HepG2 (cell line): ENCODE results near the gene CNTF. TPM values are rescaled to one million over a fixed set of nuclear protein-coding genes. Genes with fewer than 3 reads are reported as not detected.
A peak's percentile ranks its signal among the peaks of the same experiment; 100 is the strongest.

Experiments used
- AKAP8 ChIP-seq: sonication (generic); formaldehyde crosslinking; IDR thresholded peaks from 2 replicates; pipeline ENCODE4 v1.5.1; 2020; ENCODE audit warnings: mild to moderate bottlenecking, missing genetic modification reagents
- ATF7-NPFF ChIP-seq: sonication (generic); formaldehyde crosslinking; IDR thresholded peaks from 2 replicates; pipeline ENCODE4 v1.8.1; 2023; ENCODE audit warnings: mild to moderate bottlenecking, low read depth, missing genetic modification reagents, moderate library complexity
- FOXO4 ChIP-seq: sonication (generic); formaldehyde crosslinking; conservative IDR thresholded peaks from 2 replicates; pipeline ENCODE4 v1.8.1; 2023; ENCODE audit warnings: missing genetic modification reagents
- HIVEP1 ChIP-seq: sonication (generic); formaldehyde crosslinking; IDR thresholded peaks from 2 replicates; pipeline ENCODE4 v1.4.0; 2020; ENCODE audit warnings: mild to moderate bottlenecking, missing genetic modification reagents
- KDM2A ChIP-seq: sonication (generic); formaldehyde crosslinking; IDR thresholded peaks from 2 replicates; pipeline ENCODE4 v1.4.0; 2020; ENCODE audit warnings: low read depth, missing genetic modification reagents, borderline replicate concordance
- MAFF ChIP-seq: IDR thresholded peaks from 2 replicates; pipeline ENCODE4 v1.6.1; 2011; ENCODE audit warnings: low read depth, low read length, improper control_type of control experiment
- MED1 ChIP-seq: sonication (generic); formaldehyde crosslinking; IDR thresholded peaks from 2 replicates; pipeline ENCODE4 v1.4.0; 2020; ENCODE audit warnings: missing genetic modification reagents
- MED13 ChIP-seq: sonication (generic); formaldehyde crosslinking; IDR thresholded peaks from 2 replicates; pipeline ENCODE4 v1.5.0; 2020; ENCODE audit warnings: missing genetic modification reagents
- MIER3 ChIP-seq: IDR thresholded peaks from 2 replicates; pipeline ENCODE4 v1.6.1; 2016; ENCODE audit warnings: missing compliant biosample characterization, borderline replicate concordance
- SIX4 ChIP-seq: sonication (generic); formaldehyde crosslinking; IDR thresholded peaks from 2 replicates; pipeline ENCODE4 v1.4.0; 2020; ENCODE audit warnings: missing genetic modification reagents
- SRF ChIP-seq: IDR thresholded peaks from 2 replicates; pipeline ENCODE4 v1.6.1; 2011; ENCODE audit warnings: mild to moderate bottlenecking, low read depth, low read length, moderate library complexity
- STAG1 ChIP-seq: sonication (generic); formaldehyde crosslinking; IDR thresholded peaks from 2 replicates; pipeline ENCODE4 v1.4.0; 2020; ENCODE audit warnings: missing genetic modification reagents
- TRIM24 ChIP-seq: sonication (generic); formaldehyde crosslinking; IDR thresholded peaks from 2 replicates; pipeline ENCODE4 v1.8.0; 2022; ENCODE audit warnings: mild to moderate bottlenecking, missing genetic modification reagents
- YEATS2 ChIP-seq: sonication (generic); formaldehyde crosslinking; IDR thresholded peaks from 2 replicates; pipeline ENCODE4 v1.4.0; 2020; ENCODE audit warnings: missing genetic modification reagents, borderline replicate concordance
- YY1 ChIP-seq: IDR thresholded peaks from 2 replicates; pipeline ENCODE4 v1.6.1; 2011; ENCODE audit warnings: low read length, low read depth, moderate library complexity, mild to moderate bottlenecking; ENCODE audit not compliant: insufficient read depth, insufficient replicate concordance
- ZFP36L2 ChIP-seq: sonication (generic); formaldehyde crosslinking; IDR thresholded peaks from 2 replicates; pipeline ENCODE4 v1.4.0; 2020; ENCODE audit warnings: missing genetic modification reagents
- ZFY ChIP-seq: sonication (generic); formaldehyde crosslinking; IDR thresholded peaks from 2 replicates; pipeline ENCODE4 v1.4.0; 2020; ENCODE audit warnings: missing genetic modification reagents
- ZNF383 ChIP-seq: sonication (generic); formaldehyde crosslinking; IDR thresholded peaks from 2 replicates; pipeline ENCODE4 v1.4.0; 2020; ENCODE audit warnings: missing genetic modification reagents, mild to moderate bottlenecking, borderline replicate concordance
- ZNF605 ChIP-seq: sonication (generic); formaldehyde crosslinking; IDR thresholded peaks from 2 replicates; pipeline ENCODE4 v1.8.0; 2022; ENCODE audit warnings: mild to moderate bottlenecking, missing genetic modification reagents
- ZNF7 ChIP-seq: IDR thresholded peaks from 2 replicates; pipeline ENCODE4 v1.6.1; 2016; ENCODE audit warnings: missing biosample characterization, missing genetic modification reagents
- ZNF746 ChIP-seq: sonication (generic); formaldehyde crosslinking; IDR thresholded peaks from 2 replicates; pipeline ENCODE4 v1.8.0; 2022; ENCODE audit warnings: mild to moderate bottlenecking, missing genetic modification reagents
- ZNF775 ChIP-seq: sonication (generic); formaldehyde crosslinking; IDR thresholded peaks from 2 replicates; pipeline ENCODE4 v1.4.0; 2020; ENCODE audit warnings: missing genetic modification reagents, mild to moderate bottlenecking, moderate library complexity, borderline replicate concordance
- ZNF879 ChIP-seq: sonication (generic); formaldehyde crosslinking; IDR thresholded peaks from 2 replicates; pipeline ENCODE4 v1.8.1; 2023; ENCODE audit warnings: missing genetic modification reagents
- polyA plus RNA-seq, 8 experiments: library from polyadenylated mRNA; depleted of rRNA in 3 of 8; stranded (reverse) in 7 of 8; unstranded in 1 of 8; fragments of >200 nt; fragmentation: Illumina TruSeq in 4 of 8; extraction: Trizol in 4 of 8; gene quantifications; 2 replicates each; pipeline versions ENCODE4 v1.2.1 to v1.2.3, GENCODE V29; 2011 to 2016; ENCODE audit warnings: low read depth in 4 of 8, missing spikeins in 1 of 8, mixed read lengths in 1 of 8; ENCODE audit not compliant: insufficient read depth in 1 of 8
- total RNA-seq, 5 experiments: library from RNA; depleted of rRNA; stranded (reverse); fragments of >200 nt; fragmentation: Illumina TruSeq; extraction: Trizol; gene quantifications; 2 replicates each; pipeline ENCODE4 v1.2.3, GENCODE V29; 2016; ENCODE audit warnings: low read depth in 1 of 5
- TF ChIP-seq, protein P1 (sequence below): IDR thresholded peaks from 2 replicates; pipeline ENCODE4 v1.6.1; 2016; ENCODE audit warnings: low read depth, borderline replicate concordance
- TF ChIP-seq, protein P2 (sequence below): sonication (generic); formaldehyde crosslinking; IDR thresholded peaks from 2 replicates; pipeline ENCODE4 v1.5.0; 2020; ENCODE audit warnings: mild to moderate bottlenecking, missing genetic modification reagents
- TF ChIP-seq, protein P3 (sequence below): sonication (generic); formaldehyde crosslinking; IDR thresholded peaks from 2 replicates; pipeline ENCODE4 v1.8.1; 2023; ENCODE audit warnings: mild to moderate bottlenecking, missing genetic modification reagents

Gene CNTF
- total and polyA plus RNA-seq, 2 of the 13 experiments (the other 11 are each of a cell fraction or from before 2014, with no cell fraction given): 0.51 to 2.3 TPM

GRCh38 chr11:58579192-58580129 is 43.0 kb upstream of the CNTF start (continued):
- TF ChIP-seq ATF7-NPFF (CRISPR knock-in tag): peak; percentile 71; the same call in 1 of the 2 replicates
- no peak for TF ChIP-seq MED13 (CRISPR knock-in tag)
- TF ChIP-seq MIER3 (CRISPR knock-in tag): peak; percentile 78; the same call in 1 of the 2 replicates
- no peak for TF ChIP-seq MAFF
- peak; percentile 22 for TF ChIP-seq YY1
- TF ChIP-seq ZFP36L2: no peak
- peak; percentile 49; the same call in 1 of the 2 replicates for TF ChIP-seq SRF
- TF ChIP-seq, protein P1, sequence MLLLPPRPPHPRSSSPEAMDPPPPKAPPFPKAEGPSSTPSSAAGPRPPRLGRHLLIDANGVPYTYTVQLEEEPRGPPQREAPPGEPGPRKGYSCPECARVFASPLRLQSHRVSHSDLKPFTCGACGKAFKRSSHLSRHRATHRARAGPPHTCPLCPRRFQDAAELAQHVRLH (CRISPR knock-in tag): peak; percentile 88; the same call in 1 of the 2 replicates
- TF ChIP-seq ZNF7 (CRISPR knock-in tag): no peak
- TF ChIP-seq ZNF383 (CRISPR knock-in tag): no peak
- TF ChIP-seq KDM2A (CRISPR knock-in tag): peak; percentile 92
- TF ChIP-seq TRIM24 (CRISPR knock-in tag): no peak
- TF ChIP-seq ZNF879: no peak
- TF ChIP-seq HIVEP1 (CRISPR knock-in tag): no peak
- 0 out of 2 replicates have a peak, but pooled peaks have one; percentile 49 for TF ChIP-seq ZNF605
- TF ChIP-seq ZNF775 (CRISPR knock-in tag): no peak
- TF ChIP-seq, protein P2, sequence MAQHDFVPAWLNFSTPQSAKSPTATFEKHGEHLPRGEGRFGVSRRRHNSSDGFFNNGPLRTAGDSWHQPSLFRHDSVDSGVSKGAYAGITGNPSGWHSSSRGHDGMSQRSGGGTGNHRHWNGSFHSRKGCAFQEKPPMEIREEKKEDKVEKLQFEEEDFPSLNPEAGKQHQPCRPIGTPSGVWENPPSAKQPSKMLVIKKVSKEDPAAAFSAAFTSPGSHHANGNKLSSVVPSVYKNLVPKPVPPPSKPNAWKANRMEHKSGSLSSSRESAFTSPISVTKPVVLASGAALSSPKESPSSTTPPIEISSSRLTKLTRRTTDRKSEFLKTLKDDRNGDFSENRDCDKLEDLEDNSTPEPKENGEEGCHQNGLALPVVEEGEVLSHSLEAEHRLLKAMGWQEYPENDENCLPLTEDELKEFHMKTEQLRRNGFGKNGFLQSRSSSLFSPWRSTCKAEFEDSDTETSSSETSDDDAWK (CRISPR knock-in tag): no peak
- TF ChIP-seq FOXO4 (CRISPR knock-in tag): no peak
- TF ChIP-seq, protein P3, sequence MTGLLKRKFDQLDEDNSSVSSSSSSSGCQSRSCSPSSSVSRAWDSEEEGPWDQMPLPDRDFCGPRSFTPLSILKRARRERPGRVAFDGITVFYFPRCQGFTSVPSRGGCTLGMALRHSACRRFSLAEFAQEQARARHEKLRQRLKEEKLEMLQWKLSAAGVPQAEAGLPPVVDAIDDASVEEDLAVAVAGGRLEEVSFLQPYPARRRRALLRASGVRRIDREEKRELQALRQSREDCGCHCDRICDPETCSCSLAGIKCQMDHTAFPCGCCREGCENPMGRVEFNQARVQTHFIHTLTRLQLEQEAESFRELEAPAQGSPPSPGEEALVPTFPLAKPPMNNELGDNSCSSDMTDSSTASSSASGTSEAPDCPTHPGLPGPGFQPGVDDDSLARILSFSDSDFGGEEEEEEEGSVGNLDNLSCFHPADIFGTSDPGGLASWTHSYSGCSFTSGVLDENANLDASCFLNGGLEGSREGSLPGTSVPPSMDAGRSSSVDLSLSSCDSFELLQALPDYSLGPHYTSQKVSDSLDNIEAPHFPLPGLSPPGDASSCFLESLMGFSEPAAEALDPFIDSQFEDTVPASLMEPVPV (CRISPR knock-in tag): 0 out of 2 replicates have a peak, but pooled peaks have one; percentile 57
- TF ChIP-seq SIX4 (CRISPR knock-in tag): no peak; the same call in 1 of the 2 replicates
- TF ChIP-seq MED1 (CRISPR knock-in tag): peak; percentile 71; the same call in 1 of the 2 replicates
- TF ChIP-seq AKAP8 (CRISPR knock-in tag): peak; percentile 34; the same call in 1 of the 2 replicates
- no peak for TF ChIP-seq STAG1 (CRISPR knock-in tag)
- TF ChIP-seq YEATS2 (CRISPR knock-in tag): peak; percentile 92
- TF ChIP-seq ZNF746 (CRISPR knock-in tag): no peak; the same call in 1 of the 2 replicates
- peak; percentile 92 for TF ChIP-seq ZFY (CRISPR knock-in tag)
